Mesodermal cell (in vitro differentiated cells): ENCODE results near the gene LRRC8A.
"Not testable (repeated sequence)": the region's sequence is repeated elsewhere in the genome, so short reads cannot be mapped to it uniquely, and the experiment has no call there.

Source experiments
- H3K27ac ChIP-seq: 2 replicates; pipeline ENCODE4 v1.7.0; 2013; ENCODE audit warnings: mild to moderate bottlenecking, low read depth, low read length, moderate library complexity; ENCODE audit not compliant: severe bottlenecking
- H3K36me3 ChIP-seq: 2 replicates; pipeline ENCODE4 v1.7.1; 2013; ENCODE audit warnings: mild to moderate bottlenecking, low read length, moderate library complexity; ENCODE audit not compliant: control insufficient read depth, insufficient read depth
- H3K4me1 ChIP-seq: one replicate; pipeline ENCODE4 v1.7.1; 2013; ENCODE audit warnings: mild to moderate bottlenecking, low read length; ENCODE audit not compliant: insufficient read depth, control insufficient read depth, poor library complexity, severe bottlenecking
- H3K4me3 ChIP-seq: 2 replicates; pipeline ENCODE4 v1.7.0; 2013; ENCODE audit warnings: low read length, control low read depth, mild to moderate bottlenecking; ENCODE audit not compliant: insufficient read depth, poor library complexity, severe bottlenecking; ENCODE audit errors: extremely low read depth
- H3K9me3 ChIP-seq: 2 replicates; pipeline ENCODE4 v1.7.1; 2013; ENCODE audit warnings: mild to moderate bottlenecking, low read length, moderate library complexity; ENCODE audit not compliant: control insufficient read depth
- WGBS, 2 experiments: methylation state at CpG; one replicate each; pipeline ENCODE4 v1.1.5; 2013; ENCODE audit warnings: missing lambda C conversion rate in 2 of 2; ENCODE audit not compliant: insufficient coverage in 2 of 2; 5-methylcytosine and 5-hydroxymethylcytosine counted together

Gene LRRC8A

DNA sequence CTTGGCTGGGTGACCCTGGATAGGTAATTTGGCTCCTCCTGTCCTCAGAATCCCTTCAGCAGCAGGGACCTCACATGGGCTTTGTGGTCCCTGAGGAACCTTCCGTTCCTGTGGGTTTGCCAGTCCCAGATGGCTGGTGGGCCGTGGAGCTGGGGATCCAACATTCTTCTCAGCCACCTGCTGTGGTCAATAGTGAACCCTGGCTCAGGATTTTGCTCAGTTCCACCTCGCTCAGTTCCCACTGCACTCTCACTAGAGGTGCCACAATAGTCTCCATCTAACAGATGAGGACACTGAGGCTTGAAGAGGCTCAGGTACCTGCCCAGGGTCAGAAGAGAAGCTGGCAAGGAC lies 35.3 kb upstream of the LRRC8A start:
- WGBS, 2 experiments: 93 to 97% methylated on average over 3 of the region's 3 CpGs
- H3K36me3 ChIP-seq: peaks cover 13% of the 10 kb centered on the region
- no peak overlapping the region for H3K4me3 ChIP-seq
- H3K4me1 ChIP-seq: no peaks in the 10 kb centered on the region
- H3K9me3 ChIP-seq: peaks cover 13% of the 10 kb centered on the region
- H3K27ac ChIP-seq: no peak overlapping the region

DNA sequence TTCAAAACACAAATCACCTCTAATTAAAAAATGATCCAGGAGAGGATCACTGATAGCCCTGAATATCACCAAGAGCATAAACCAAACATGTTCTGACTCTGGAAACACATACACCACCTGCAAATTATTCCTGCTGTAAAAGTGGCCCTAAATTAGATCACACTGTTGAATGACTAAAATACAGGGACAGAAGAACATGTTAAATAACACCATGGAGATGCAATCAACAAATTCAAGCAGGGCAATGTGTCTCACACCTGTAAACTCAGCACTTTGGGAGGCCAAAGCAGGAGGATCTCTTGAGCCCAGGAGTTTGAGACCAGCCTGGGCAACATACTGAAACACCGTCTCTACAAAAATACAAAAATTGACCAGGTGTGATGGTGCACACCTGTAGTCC lies 34.1 kb upstream of the LRRC8A start:
- H3K27ac ChIP-seq: no peak overlapping the region
- peaks cover 13% of the 10 kb centered on the region for H3K9me3 ChIP-seq
- no peaks in the 10 kb centered on the region for H3K4me1 ChIP-seq
- peaks cover 3% of the 10 kb centered on the region for H3K36me3 ChIP-seq
- no peak overlapping the region for H3K4me3 ChIP-seq
- 83 to 100% methylated on average over 1 of the region's 1 CpG for WGBS, 2 experiments

DNA sequence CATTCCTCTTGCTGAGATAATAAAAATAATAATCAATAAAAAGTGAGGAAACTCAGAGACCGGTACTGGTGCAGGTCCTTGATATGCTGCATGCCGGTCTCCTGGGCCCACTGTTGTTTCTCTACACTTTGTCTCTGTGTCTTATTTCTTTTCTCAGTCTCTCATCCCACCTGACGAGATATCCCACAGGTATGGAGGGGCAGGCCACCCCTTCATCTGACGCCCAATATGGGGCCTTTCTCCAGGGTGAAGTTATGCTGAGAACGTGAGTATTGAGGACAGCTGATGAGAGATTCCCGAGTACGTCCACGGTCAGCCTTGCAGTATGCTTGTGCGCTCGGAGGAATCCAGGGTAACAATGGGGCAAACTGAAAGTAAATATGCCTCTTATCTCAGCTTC lies 30.9 kb upstream of the LRRC8A start:
- H3K4me1 ChIP-seq, H3K4me3 ChIP-seq, H3K27ac ChIP-seq, H3K36me3 ChIP-seq: not testable (repeated sequence)
- WGBS, 2 experiments: 100% methylated on average over 4 to 8 of the region's 10 CpGs
- H3K9me3 ChIP-seq: peaks cover 13% of the 10 kb centered on the region

DNA sequence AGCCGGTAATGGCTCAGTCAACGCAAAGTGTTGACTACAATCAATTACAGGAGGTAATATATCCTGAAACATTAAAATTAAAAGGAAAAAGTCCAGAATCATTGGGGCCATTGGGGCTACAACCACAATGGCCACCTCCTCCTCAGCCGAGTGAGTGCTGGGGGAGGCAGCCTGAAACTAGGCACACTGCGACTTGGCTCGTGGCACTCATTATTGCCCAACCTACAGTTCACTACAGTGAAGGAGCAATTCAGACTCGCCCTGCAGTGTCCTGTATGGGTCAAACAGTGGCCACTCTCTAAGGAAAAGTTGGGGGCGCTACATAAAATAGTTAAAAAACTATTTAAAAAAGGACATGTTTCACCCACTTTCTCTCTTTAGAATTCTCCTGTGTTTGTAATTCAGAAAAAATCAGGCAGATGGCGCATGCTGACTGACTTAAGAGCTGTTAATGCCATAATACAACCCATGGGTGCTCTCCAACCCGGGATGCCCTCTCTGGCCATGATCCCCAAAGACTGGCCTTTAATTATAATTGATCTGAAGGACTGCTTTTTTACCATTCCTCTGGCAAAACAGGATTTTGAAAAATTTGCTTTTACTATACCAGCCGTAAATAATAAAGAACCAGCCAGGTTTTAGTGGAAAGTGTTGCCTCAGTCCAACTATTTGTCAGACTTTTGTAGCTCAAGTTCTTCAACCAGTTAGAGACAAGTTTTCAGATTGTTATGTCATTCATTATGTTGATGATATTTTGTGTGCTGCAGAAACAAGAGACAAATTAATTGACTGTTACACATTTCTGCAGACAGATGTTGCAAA lies 29.9 kb upstream of the LRRC8A start:
- H3K27ac ChIP-seq, H3K4me3 ChIP-seq, H3K4me1 ChIP-seq, H3K36me3 ChIP-seq: not testable (repeated sequence)
- 85 to 95% methylated on average over 4 to 5 of the region's 10 CpGs for WGBS, 2 experiments
- H3K9me3 ChIP-seq: peaks cover 13% of the 10 kb centered on the region

DNA sequence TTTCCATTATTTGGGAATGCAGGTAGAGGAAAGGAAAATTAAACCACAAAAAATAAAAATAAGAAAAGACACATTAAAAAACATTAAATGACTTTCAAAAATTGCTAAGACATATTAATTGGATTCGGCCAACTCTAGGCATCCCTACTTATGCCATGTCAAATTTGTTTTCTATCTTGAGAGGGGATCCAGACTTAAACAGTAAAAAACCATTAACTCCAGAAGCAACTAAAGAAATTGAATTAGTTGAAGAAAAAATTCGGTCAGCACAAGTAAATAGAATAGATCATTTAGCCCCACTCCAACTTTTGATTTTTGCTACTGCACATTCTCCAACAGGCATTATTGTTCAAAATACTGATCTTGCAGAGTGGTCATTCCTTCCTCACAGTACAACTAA lies 29.3 kb upstream of the LRRC8A start:
- H3K36me3 ChIP-seq, H3K4me3 ChIP-seq, H3K4me1 ChIP-seq, H3K27ac ChIP-seq: not testable (repeated sequence)
- H3K9me3 ChIP-seq: peaks cover 12% of the 10 kb centered on the region
- 100% methylated on average over 1 of the region's 2 CpGs; no CpG with 5 or more reads in 1 of the 2 experiments for WGBS, 2 experiments

DNA sequence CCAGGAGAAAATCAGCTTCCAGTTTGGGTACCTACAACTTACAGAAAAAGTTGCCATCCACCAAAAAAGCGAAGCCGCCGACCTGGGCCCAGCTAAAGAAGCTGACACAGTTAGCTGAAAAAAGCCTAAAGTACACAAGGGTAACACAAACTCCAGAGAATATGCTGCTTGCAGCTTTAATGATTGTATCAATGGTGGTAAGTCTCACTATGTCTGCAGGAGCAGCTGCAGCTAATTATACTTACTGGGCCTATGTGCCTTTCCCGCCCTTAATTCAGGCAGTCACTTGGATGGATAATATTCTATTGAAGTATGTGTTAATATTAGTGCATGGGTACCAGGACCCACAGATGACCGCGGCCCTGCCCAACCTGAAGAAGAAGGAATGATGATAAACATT lies 27.5 kb upstream of the LRRC8A start:
- H3K36me3 ChIP-seq, H3K27ac ChIP-seq, H3K4me3 ChIP-seq, H3K4me1 ChIP-seq, H3K9me3 ChIP-seq: not testable (repeated sequence)
- 100% methylated on average over 3 of the region's 6 CpGs for whole genome bisulfite sequencing, 2 experiments

DNA sequence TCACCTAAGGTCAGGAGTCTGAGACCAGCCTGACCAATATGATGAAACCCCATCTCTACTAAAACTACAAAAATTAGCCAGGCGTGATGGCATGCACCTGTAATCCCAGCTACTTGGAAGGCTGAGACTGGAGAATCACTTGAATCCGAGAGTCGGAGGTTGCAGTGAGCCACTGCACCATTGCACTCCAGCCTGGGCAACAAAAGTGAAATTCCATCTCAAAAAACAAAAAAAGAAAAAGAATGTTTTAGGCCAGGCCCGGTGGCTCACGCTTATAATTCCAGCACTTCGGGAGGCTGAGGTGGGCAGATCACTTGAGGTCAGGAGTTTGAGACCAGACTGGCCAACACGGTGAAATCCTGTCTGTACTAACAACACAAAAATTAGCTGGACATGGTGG lies 23.5 kb upstream of the LRRC8A start:
- 91 to 94% methylated on average over 7 of the region's 7 CpGs for WGBS, 2 experiments
- not testable (repeated sequence) for H3K36me3 ChIP-seq, H3K4me1 ChIP-seq, H3K4me3 ChIP-seq, H3K27ac ChIP-seq, H3K9me3 ChIP-seq

DNA sequence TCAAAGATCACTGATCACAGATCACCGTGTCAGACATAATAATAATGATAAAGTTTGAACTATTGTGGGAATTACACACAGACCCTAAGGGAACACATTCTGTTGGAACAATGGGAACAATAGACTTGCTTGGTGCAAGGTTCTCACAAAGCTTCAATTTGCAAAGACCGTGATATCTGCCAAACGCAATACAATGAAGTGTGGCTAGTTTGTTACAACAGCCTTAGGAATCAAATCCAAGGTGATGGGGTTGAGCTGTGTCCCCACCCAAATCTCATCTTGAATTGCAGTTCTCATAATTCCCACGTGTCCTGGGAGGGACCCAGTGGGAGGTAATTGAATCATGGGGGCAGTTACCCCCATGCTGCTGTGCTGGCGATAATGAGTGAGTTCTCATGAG lies 21.0 kb upstream of the LRRC8A start:
- 90% methylated on average over 3 to 5 of the region's 5 CpGs for WGBS, 2 experiments
- Histone ChIP-seq H3K27ac (no peak overlapping the region), H3K36me3 (no peaks in the 10 kb centered on the region), H3K4me3 (no peak overlapping the region), H3K4me1 (no peaks in the 10 kb centered on the region), H3K9me3 (no peaks in the 10 kb centered on the region)

DNA sequence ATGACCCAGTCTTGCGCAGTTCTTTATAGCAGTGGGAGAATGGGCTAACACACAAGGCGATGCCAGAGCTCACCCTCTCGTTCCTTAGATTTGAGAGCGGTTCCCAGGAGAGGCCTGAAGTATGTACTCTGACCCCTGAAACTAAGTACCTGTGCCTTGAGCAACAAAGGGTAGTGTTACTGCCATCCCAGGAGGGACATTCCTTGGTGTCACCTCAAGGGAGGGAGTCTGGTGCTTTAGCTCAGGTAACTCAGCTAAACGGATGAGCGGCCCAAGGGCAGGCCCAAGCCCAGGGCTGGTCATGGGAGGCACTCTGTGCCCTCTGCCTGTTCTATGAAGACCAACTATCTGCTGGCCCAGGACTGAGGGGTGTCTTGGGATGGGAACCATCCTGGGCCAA lies 20.4 kb upstream of the LRRC8A start:
- H3K27ac ChIP-seq: no peak overlapping the region
- H3K9me3 ChIP-seq: no peaks in the 10 kb centered on the region
- H3K36me3 ChIP-seq: no peaks in the 10 kb centered on the region
- H3K4me1 ChIP-seq: no peaks in the 10 kb centered on the region
- no peak overlapping the region for H3K4me3 ChIP-seq
- WGBS, 2 experiments: 97 to 100% methylated on average over 3 to 4 of the region's 6 CpGs

DNA sequence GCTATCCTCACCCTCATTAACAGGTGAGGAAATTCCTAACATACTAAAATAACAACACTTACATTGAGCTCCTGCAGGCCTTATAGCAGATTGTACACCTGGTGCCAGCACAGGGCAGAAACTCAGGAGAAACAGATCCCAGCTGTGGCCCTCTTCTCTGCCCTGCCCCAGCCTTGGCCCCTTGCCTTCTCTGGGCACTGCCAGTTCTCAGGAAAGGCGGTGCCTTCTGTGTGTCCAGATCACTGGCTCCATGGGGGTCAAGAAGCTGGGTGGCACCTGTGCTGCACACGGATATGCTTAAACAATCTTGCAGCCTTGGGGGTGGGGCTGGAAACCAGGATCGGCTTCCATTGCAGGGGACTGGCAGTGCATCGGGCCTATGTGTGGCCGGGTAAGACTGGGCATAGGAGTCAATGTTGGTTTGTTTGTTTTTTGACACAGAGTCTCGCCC lies 19.5 kb upstream of the LRRC8A start:
- Histone ChIP-seq H3K9me3 (no peaks in the 10 kb centered on the region), H3K4me3 (no peak overlapping the region), H3K4me1 (no peaks in the 10 kb centered on the region), H3K36me3 (no peaks in the 10 kb centered on the region), H3K27ac (no peak overlapping the region)
- WGBS, 2 experiments: 97 to 100% methylated on average over 6 of the region's 6 CpGs

DNA sequence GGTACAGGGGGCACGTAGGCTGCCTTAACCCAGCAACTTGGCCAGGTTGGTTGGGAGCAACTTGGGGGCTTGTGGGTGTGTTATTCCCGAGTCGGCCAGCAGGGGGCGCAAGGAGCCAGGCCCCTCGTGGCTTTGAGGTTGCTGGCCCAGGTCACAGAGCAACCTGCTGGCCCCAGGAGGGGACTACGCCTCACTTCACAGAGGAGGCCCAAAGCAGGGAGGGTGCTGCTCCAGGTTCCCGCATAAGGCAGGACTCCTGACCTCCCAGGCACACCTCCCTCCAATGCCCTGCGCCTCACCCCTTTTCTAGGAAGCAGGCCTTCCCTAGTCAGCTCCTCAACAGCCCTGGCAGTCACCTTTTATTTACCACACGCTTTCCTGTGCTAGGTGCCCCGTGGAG lies 18.3 kb upstream of the LRRC8A start:
- no peak overlapping the region for H3K27ac ChIP-seq
- 38 to 78% methylated on average over 5 to 10 of the region's 10 CpGs for WGBS, 2 experiments
- H3K4me1 ChIP-seq: no peaks in the 10 kb centered on the region
- H3K4me3 ChIP-seq: no peak overlapping the region
- H3K9me3 ChIP-seq: no peaks in the 10 kb centered on the region
- no peaks in the 10 kb centered on the region for H3K36me3 ChIP-seq
